GM12891 (cell line): Measurements from ENCODE around the gene LRIG3.

ENCODE experiments used
- POLR2A ChIP-seq: IDR thresholded peaks from 2 replicates; pipeline ENCODE4 v1.6.1; 2011; ENCODE audit warnings: low read depth, low read length, control low read depth
- POLR2AphosphoS5 ChIP-seq: IDR thresholded peaks from 2 replicates; pipeline ENCODE4 v1.6.1; 2011; ENCODE audit warnings: low read depth, low read length, control low read depth
- POU2F2 ChIP-seq: IDR thresholded peaks from 2 replicates; pipeline ENCODE4 v1.6.1; 2011; ENCODE audit warnings: low read depth, mild to moderate bottlenecking, control low read depth, low read length, moderate library complexity
- SPI1 ChIP-seq: IDR thresholded peaks from 2 replicates; pipeline ENCODE4 v1.6.1; 2011; ENCODE audit warnings: low read depth, low read length, control low read depth
- TAF1 ChIP-seq: IDR thresholded peaks from 2 replicates; pipeline ENCODE4 v1.6.1; 2011; ENCODE audit warnings: low read depth, low read length, control low read depth

- no peak for TF ChIP-seq POLR2A
- no peak for TF ChIP-seq POLR2AphosphoS5
- no peak for TF ChIP-seq SPI1
- no peak for TF ChIP-seq TAF1
- no peak for TF ChIP-seq POU2F2
Observed at GRCh38 chr12:58847901-58848600, 72.3 kb downstream of the LRIG3 start.
